Tibial nerve (tissue), 3 donors: ENCODE results near the gene ASF1B.

ENCODE experiments used
- POLR2A ChIP-seq, 2 donors: fragments of 450-650 bp; IDR thresholded peaks; one replicate each; pipeline ENCODE4 v1.6.1; 2017; ENCODE audit warnings: antibody characterized with exemption in 2 of 2, mild to moderate bottlenecking in 2 of 2, moderate library complexity in 2 of 2
- TF ChIP-seq, protein P1 (sequence below), 5 experiments: fragments of 200-600 bp in 3 of 5; fragments of 450-650 bp in 2 of 5; sonication (generic) in 3 of 5; IDR thresholded peaks; one replicate each; pipeline ENCODE4 v1.5.1; 2016 to 2019; ENCODE audit warnings: antibody characterized with exemption in 5 of 5, mild to moderate bottlenecking in 3 of 5, moderate library complexity in 2 of 5

DNA sequence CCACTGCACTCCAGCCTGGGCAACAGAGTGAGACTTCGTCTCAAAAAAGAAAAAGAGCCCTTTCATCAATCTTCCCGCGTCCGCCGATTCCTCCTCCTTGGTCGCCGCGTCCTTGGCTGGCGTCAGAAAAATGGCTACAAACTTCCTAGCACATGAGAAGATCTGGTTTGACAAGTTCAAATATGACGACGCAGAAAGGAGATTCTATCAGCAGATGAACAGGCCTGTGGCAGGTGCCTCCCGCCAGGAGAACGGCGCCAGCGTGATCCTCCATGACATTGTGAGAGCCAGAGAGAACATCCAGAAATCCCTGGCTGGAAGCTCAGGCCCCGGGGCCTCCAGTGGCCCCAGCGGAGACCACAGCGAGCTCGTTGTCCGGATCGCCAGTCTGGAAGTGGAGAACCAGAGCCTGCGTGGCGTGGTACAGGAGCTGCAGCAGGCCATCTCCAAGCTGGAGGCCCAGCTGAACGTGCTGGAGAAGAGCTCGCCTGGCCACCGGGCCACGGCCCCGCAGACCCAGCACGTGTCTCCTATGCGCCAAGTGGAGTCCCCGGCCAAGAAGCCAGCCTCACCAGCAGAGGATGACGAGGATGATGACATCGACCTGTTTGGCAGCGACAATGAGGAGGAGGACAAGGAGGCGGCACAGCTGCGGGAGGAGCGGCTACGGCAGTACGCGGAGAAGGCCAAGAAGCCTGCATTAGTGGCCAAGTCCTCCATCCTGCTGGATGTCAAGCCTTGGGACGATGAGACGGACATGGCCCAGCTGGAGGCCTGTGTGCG lies 65.9 kb downstream of the ASF1B start:
- TF ChIP-seq, protein P1, sequence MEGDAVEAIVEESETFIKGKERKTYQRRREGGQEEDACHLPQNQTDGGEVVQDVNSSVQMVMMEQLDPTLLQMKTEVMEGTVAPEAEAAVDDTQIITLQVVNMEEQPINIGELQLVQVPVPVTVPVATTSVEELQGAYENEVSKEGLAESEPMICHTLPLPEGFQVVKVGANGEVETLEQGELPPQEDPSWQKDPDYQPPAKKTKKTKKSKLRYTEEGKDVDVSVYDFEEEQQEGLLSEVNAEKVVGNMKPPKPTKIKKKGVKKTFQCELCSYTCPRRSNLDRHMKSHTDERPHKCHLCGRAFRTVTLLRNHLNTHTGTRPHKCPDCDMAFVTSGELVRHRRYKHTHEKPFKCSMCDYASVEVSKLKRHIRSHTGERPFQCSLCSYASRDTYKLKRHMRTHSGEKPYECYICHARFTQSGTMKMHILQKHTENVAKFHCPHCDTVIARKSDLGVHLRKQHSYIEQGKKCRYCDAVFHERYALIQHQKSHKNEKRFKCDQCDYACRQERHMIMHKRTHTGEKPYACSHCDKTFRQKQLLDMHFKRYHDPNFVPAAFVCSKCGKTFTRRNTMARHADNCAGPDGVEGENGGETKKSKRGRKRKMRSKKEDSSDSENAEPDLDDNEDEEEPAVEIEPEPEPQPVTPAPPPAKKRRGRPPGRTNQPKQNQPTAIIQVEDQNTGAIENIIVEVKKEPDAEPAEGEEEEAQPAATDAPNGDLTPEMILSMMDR (IDR thresholded peaks at IDR 0.05), result no peak
- no peak for TF ChIP-seq POLR2A (IDR thresholded peaks at IDR 0.05)
